Measurements from ENCODE around the gene MCC. TPM values are rescaled to one million over a fixed set of nuclear protein-coding genes. Genes with fewer than 3 reads are reported as not detected.

Gene MCC
- total RNA-seq, 1 donor from 2014 or later = 18.9 TPM

- Mint-ChIP-seq H3K9me3 (ENCODE audit: low read depth) (peaks cover 4% of the 10 kb centered on the region), H3K4me1 (ENCODE audit: low read depth) (peaks cover 8% of the 10 kb centered on the region), H3K27me3 (no peaks in the 10 kb centered on the region), H3K27ac (peak overlapping the region; percentile 2), H3K4me3 (ENCODE audit: low read depth) (no peak overlapping the region), H3K36me3 (ENCODE audit: insufficient read depth) (peaks cover 5% of the 10 kb centered on the region)
- no peak for TF ChIP-seq CTCF (IDR thresholded peaks at IDR 0.05; ENCODE audit: unreplicated experiment)
- no peak for DNase-seq (ENCODE audit: low spot score, unreplicated experiment)
Observed at GRCh38 chr5:113128641-113129330, 359.5 kb downstream of the MCC start.

- TF ChIP-seq CTCF (IDR thresholded peaks at IDR 0.05; ENCODE audit: unreplicated experiment) = no peak
- no peak for DNase-seq (ENCODE audit: low spot score, unreplicated experiment)
- Mint-ChIP-seq H3K27me3 (no peaks in the 10 kb centered on the region), H3K9me3 (ENCODE audit: low read depth) (peaks cover 4% of the 10 kb centered on the region), H3K36me3 (ENCODE audit: insufficient read depth) (peaks cover 5% of the 10 kb centered on the region), H3K27ac (no peak overlapping the region), H3K4me3 (ENCODE audit: low read depth) (no peak overlapping the region), H3K4me1 (ENCODE audit: low read depth) (peaks cover 12% of the 10 kb centered on the region)
Observed at GRCh38 chr5:113128082-113128481, 360.2 kb downstream of the MCC start.

- DNase-seq (ENCODE audit: low spot score, unreplicated experiment) = no peak
- Mint-ChIP-seq H3K27me3 (no peaks in the 10 kb centered on the region), H3K4me3 (ENCODE audit: low read depth) (no peak overlapping the region), H3K9me3 (ENCODE audit: low read depth) (peaks cover 4% of the 10 kb centered on the region), H3K36me3 (ENCODE audit: insufficient read depth) (peaks cover 5% of the 10 kb centered on the region), H3K27ac (no peak overlapping the region), H3K4me1 (ENCODE audit: low read depth) (peaks cover 12% of the 10 kb centered on the region)
- TF ChIP-seq CTCF (IDR thresholded peaks at IDR 0.05; ENCODE audit: unreplicated experiment) = no peak
Observed at GRCh38 chr5:113127021-113127420, 361.2 kb downstream of the MCC start.

GRCh38 chr5:113125371-113125770 is 362.9 kb downstream of the MCC start:
- Mint-ChIP-seq H3K36me3 (ENCODE audit: insufficient read depth) (peaks cover 5% of the 10 kb centered on the region), H3K4me3 (ENCODE audit: low read depth) (no peak overlapping the region), H3K27ac (no peak overlapping the region), H3K9me3 (ENCODE audit: low read depth) (peaks cover 4% of the 10 kb centered on the region), H3K27me3 (no peaks in the 10 kb centered on the region), H3K4me1 (ENCODE audit: low read depth) (peaks cover 12% of the 10 kb centered on the region)
- TF ChIP-seq CTCF (IDR thresholded peaks at IDR 0.05; ENCODE audit: unreplicated experiment) = no peak
- DNase-seq (ENCODE audit: low spot score, unreplicated experiment) = no peak

GRCh38 chr5:113124914-113125313 is 363.3 kb downstream of the MCC start:
- peaks cover 5% of the 10 kb centered on the region for H3K36me3 Mint-ChIP-seq (ENCODE audit: insufficient read depth)
- no peak overlapping the region for H3K4me3 Mint-ChIP-seq (ENCODE audit: low read depth)
- peaks cover 4% of the 10 kb centered on the region for H3K9me3 Mint-ChIP-seq (ENCODE audit: low read depth)
- peaks cover 12% of the 10 kb centered on the region for H3K4me1 Mint-ChIP-seq (ENCODE audit: low read depth)
- no peaks in the 10 kb centered on the region for H3K27me3 Mint-ChIP-seq
- H3K27ac Mint-ChIP-seq = no peak overlapping the region
- TF ChIP-seq CTCF (IDR thresholded peaks at IDR 0.05; ENCODE audit: unreplicated experiment) = no peak
- DNase-seq (ENCODE audit: low spot score, unreplicated experiment) = no peak

All from progenitor cell of endocrine pancreas (in vitro differentiated cells).